SK-N-MC (cell line): ENCODE results near the gene NEDD9.

Experiments used
- EZH2 ChIP-seq: fragments of 200-600 bp; sonication (generic); IDR thresholded peaks from one replicate; pipeline ENCODE4 v1.6.1; 2017; ENCODE audit warnings: antibody characterized with exemption
- POLR2AphosphoS5 ChIP-seq: IDR thresholded peaks from 2 replicates; pipeline ENCODE4 v1.6.1; 2012; ENCODE audit warnings: mild to moderate bottlenecking, low read depth, low read length, borderline replicate concordance

DNA sequence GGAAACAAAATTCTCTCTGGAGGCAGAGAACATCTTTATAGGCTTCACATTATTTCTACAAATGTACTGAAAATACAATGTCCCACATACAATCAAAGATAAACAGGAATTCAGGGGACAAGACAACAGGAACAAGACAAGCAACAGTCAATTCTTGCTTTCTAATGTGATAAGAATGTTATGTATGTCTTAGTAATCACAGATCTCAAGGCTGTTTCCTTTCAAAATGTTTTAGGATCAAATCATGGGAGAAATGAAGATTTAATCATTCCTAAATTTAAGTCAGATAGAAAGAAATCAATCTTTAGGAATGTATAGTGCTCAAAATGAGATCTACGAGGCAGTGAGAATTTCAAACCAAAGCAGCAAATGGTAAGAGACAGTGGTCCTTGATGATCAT lies 32.1 kb downstream of the NEDD9 start:
- no peak for TF ChIP-seq POLR2AphosphoS5
- TF ChIP-seq EZH2 = no peak
